ENCODE results near the gene ZNF738.
A peak's percentile ranks its signal among the peaks of the same experiment; 100 is the strongest.
"Not testable (repeated sequence)": the region's sequence is repeated elsewhere in the genome, so short reads cannot be mapped to it uniquely, and the experiment has no call there.

The ZNF738 gene

GRCh38 chr19:21358768-21359451, at the start of gene ZNF738:
ZNF738 (plus strand) TSS chr19:21359000; CDS start chr19:21359141, 141 bp downstream.
- DNase-seq = peak; percentile 91 to 95

GRCh38 chr19:21312807-21313206, 46.0 kb upstream of the ZNF738 start:
- not testable (repeated sequence) for DNase-seq

GRCh38 chr19:21314676-21315075, 44.1 kb upstream of the ZNF738 start:
- DNase-seq = no peak

DNA sequence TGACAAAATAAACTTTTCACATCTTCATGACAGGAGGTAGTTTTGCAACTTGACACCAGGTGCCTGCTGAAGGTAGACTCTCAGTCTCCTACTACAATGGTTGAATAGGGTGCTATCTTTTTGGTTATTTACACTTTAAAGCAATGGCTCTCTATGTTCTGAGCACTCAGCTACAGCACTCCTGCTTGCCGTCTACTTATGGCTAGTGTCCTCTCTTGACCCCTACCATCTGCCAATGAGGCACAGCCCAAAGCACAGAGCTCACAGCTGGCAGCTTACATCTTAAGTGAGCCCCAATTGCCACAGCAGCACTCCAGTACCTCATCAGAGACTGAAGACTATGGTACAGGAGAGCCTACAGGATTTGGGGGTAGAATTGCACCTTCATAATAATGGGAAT, 41.0 kb upstream of the ZNF738 start:
- no peak for DNase-seq

DNA sequence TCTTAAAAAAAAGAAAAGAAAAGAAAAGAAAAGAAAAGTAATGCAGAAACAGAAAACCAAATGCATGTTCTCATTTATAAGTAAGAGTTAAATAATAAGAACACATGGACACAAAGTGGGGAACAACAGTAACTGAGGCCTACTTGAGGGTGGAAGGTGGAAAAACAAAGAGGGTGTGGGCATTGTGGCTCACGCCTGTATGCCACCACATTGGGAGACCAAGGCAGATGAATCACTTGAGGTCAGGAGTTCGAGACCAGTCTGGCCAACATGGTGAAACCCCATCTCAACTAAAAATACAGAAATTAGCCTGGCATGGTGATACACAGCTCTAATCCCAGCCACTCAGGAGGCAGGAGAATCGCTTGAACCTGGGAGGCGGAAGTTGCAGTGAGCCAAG, 37.7 kb upstream of the ZNF738 start:
- no peak for DNase-seq

- no peak for DNase-seq
Measured at GRCh38 chr19:21321996-21322395, 36.8 kb upstream of the ZNF738 start.

GRCh38 chr19:21322528-21322927, 36.3 kb upstream of the ZNF738 start:
- peak; percentile 59 to 86 for DNase-seq

GRCh38 chr19:21323000-21323399, 35.8 kb upstream of the ZNF738 start:
- no peak for DNase-seq

GRCh38 chr19:21326169-21326568, 32.6 kb upstream of the ZNF738 start:
- DNase-seq = no peak

DNA sequence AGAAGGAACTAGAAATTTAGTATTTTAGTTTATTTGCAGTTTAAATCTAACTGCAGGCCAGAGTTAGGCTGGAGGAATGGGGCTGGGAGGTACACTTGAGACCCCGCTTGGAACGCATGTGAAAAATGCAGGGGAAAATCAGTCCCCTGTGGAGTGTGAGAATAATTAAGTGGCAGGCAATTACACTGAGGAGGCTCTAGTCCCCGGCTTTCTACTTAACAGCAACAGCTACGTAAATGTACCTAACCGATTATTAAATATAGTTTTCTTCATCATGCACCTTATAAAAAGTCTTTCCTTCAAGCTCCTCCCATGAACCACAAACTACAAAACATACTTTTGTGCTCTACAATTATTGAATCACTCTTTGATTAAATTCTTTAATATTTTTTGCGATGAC, 30.4 kb upstream of the ZNF738 start:
- peak in 1 of 2 donors; percentile 45 for DNase-seq

DNA sequence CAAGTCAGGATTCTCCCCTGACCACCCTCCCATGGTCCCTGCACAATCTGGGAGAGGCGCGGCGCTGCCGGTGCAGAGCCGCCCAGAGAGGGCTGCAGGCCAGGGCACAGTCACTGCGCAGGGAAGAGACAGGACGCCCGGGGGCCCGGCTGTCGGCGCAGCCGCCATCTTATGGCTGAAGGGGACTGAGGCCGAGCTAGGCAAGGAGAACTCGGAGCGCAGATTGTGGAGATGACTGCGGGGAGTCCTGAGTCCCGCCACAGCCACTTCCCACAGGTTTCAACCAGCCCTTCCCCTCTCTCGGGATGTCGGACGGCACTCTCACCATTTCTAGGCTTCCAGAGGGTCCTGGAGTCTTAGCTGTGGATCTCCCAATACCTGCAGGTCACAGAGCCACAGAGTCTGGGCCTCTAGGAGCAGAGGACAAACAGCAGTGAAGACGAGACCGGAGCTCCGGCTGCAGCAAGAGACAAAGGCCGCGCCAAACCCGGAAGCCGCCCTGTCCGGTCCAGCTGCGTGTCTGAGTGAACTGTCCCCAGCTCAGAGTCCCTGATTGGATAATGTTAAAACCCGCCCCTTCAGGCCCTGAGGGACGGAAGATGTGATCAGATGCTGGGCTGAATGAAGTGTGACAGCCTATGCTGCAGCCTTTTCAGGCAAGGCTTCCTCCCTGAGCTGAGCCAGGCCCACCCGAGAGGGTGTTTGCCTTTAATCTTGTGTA, 29.8 kb upstream of the ZNF738 start, which contains the start of gene ZNF708:
Gene ZNF708, minus strand, starts transcription at position 526 of the 721 bp plus-strand sequence. Its CDS starts 198 bp downstream, at position 328.
- DNase-seq = peak; percentile 92 to 94

DNA sequence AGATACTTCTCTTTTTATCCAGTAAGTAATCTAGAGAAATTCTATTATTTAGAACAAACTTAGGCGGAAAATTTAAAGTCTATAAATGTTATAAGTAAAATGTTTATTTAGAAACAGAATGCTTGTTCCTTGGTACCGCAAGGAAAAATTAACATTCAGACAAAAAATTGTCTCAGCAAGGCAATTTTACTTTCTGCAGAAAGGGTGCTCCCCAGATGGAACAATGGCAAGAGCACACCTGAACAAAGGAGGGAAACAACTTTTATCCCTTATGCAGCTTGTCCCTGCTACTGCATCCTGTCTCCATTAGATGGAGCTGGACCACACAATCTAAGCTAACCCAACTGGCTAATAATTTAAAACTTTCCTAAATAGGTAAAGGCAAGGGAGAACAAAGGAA, 23.1 kb upstream of the ZNF738 start:
- DNase-seq = no peak

DNA sequence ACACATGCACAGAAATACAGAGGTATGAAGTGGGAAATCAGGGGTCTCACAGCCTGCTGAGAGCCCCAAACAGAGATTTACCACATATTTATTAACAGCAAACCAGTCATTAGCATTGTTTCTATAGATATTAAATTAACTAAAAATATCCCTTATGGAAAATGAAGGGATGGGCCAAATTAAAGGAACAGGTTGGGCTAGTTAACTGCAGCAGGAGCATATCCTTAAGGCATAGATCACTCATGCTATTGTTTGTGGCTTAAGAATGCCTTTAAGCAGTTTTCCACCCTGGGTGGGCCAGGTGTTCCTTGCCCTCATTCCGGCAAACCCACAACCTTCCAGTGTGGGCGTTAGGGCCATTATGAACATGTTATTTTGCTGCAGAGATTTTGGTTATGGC, 14.0 kb upstream of the ZNF738 start:
- DNase-seq = not testable (repeated sequence)

GRCh38 chr19:21352830-21353229, 6.0 kb upstream of the ZNF738 start:
- no peak for DNase-seq

- DNase-seq = no peak
Measured at GRCh38 chr19:21362291-21362690, 3.5 kb downstream of the ZNF738 start.

DNA sequence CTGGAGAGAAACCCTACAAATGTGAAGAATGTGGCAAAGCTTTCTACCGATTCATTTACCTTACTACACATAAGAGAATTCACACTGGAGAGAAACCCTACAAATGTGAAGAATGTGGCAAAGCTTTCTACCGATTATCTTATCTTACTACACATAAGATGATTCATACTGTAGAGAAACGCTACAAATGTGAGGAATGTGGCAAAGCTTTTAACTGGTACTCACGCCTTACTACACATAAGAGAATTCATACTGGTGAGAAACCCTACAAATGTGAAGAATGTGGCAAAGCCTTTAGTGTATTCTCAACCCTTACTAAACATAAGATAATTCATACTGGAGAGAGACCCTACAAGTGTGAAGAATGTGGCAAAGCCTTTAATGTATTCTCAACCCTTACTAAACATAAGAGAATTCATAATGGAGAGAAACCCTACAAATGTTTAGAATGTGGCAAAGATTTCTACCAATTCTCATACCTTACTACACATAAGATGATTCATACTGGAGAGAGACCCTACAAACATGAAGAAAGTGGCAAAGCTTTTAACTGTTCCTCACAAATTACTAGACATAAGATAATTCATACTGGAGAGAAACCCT, 25.3 kb downstream of the ZNF738 start:
- DNase-seq = no peak

DNA sequence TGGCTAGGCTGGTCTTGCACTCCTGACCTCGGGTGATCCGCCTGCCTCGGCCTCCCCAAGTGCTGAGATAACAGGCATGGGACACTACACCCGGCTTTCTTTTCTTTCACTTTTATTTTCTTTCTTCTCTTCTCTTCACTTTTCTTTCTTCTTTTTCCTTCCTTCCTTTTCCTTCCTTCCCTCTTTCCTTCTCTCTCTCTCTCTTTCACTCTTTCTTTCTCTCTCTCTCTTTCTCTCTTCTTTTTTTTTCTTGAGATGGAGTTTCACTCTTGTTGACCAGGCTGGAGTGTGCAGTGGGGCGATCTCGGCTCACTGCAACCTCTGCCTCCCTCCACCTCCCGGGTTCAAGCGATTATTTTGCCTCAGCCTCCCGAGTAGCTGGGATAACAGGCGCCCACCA, 37.3 kb downstream of the ZNF738 start:
- no peak for DNase-seq

GRCh38 chr19:21396893-21397572, 38.2 kb downstream of the ZNF738 start, which contains the start of gene ZNF493:
ZNF493 (plus strand) TSS chr19:21397133; CDS start chr19:21397238, 105 bp downstream.
- DNase-seq = peak; percentile 93 to 96

DNA sequence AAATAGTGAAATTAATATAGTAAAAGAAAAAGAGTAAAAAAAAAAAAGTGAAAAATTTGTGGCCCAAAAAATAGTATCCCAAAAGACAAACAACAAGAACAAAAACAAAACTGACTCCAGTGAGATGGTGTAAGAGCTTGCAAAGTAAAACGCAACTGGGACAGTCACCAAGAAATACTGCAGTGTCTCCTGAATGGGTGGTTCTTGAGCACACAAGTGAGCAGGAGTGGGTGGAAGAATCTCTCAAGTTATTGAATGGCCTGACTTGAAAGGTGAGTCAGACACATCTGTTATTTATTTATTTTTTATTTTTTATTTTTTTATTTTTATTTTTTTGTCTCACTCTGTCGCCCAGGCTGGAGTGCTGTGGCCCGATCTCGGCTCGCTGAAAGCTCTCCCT, 40.1 kb downstream of the ZNF738 start:
- DNase-seq = no peak

DNA sequence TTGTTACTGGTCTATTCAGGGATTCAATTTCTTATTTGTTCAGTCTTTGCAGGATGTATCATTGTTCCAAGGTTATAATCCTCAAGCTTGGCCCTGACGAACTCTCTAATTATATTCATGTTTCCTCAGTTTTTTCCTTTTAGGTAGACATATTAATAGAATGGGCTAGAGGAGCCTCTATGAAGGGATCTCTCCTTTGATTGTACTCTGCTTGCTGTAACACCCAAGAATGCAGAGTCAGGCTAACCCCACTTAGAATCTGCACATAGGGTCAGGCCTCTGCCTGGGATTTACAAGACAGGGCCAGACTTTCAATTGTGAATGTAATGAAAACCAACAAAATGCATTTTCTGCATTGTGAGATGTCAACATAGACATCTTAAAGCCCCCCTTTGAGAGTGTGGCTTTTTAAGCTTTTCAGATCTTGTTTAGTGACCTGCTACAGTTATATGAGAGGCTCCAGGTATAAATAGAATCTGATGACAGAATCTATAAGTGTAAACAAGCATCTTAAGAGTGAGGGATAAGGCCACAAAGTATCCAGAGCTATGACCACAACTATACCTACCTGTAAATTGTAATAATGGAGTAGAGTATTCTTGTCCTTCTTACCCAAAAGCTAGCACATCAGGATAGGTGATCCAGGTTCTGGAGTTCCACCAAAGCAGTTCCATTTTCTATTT, 43.6 kb downstream of the ZNF738 start:
- DNase-seq = no peak

GRCh38 chr19:21410166-21410565, 51.4 kb downstream of the ZNF738 start:
- DNase-seq = no peak

GRCh38 chr19:21422244-21422643, 63.4 kb downstream of the ZNF738 start:
- no peak for DNase-seq

All from hippocampal formation (tissue), 2 donors.